GM12878 (cell line): ENCODE results near the gene SORT1. TPM values are rescaled to one million over a fixed set of nuclear protein-coding genes. Genes with fewer than 3 reads are reported as not detected.

Experiments used
- ASH2L ChIP-seq: fragments of 300-600, 200-600 bp; sonication (generic); IDR thresholded peaks from 2 replicates; pipeline ENCODE4 v1.6.1; 2017; ENCODE audit warnings: low read depth, mild to moderate bottlenecking, borderline replicate concordance
- BHLHE40 ChIP-seq, 2 experiments: fragments of 450-650 bp in 1 of 2; IDR thresholded peaks; 2 replicates each; pipeline ENCODE4 v1.6.1; 2011 to 2017; ENCODE audit warnings: low read depth in 2 of 2, borderline replicate concordance in 1 of 2, improper control_type of control experiment in 1 of 2, low read length in 1 of 2, mild to moderate bottlenecking in 1 of 2
- BRCA1 ChIP-seq: IDR thresholded peaks from 2 replicates; pipeline ENCODE4 v1.6.1; 2011; ENCODE audit warnings: low read depth, low read length, improper control_type of control experiment
- E2F4 ChIP-seq: IDR thresholded peaks from 2 replicates; pipeline ENCODE4 v1.6.1; 2012; ENCODE audit warnings: low read depth, low read length, improper control_type of control experiment
- HDAC2 ChIP-seq: fragments of 200-600 bp; sonication (generic); IDR thresholded peaks from 2 replicates; pipeline ENCODE4 v1.6.1; 2017
- IRF4 ChIP-seq: IDR thresholded peaks from 2 replicates; pipeline ENCODE4 v1.6.1; 2011; ENCODE audit warnings: low read depth, low read length
- JUND ChIP-seq: IDR thresholded peaks from 2 replicates; pipeline ENCODE4 v1.6.1; 2012; ENCODE audit warnings: low read depth, mild to moderate bottlenecking, low read length, improper control_type of control experiment, moderate library complexity
- LARP7 ChIP-seq: fragments of 450-650 bp; IDR thresholded peaks from 2 replicates; pipeline ENCODE4 v1.6.1; 2017; ENCODE audit warnings: mild to moderate bottlenecking
- MLLT1 ChIP-seq: fragments of 450-650 bp; IDR thresholded peaks from 2 replicates; pipeline ENCODE4 v1.6.1; 2016; ENCODE audit warnings: mild to moderate bottlenecking
- MTA2 ChIP-seq: fragments of 450-650 bp; IDR thresholded peaks from 2 replicates; pipeline ENCODE4 v1.6.1; 2016; ENCODE audit warnings: low read depth, mild to moderate bottlenecking, moderate library complexity
- NR2C1 ChIP-seq: fragments of 450-650 bp; IDR thresholded peaks from 2 replicates; pipeline ENCODE4 v1.6.1; 2017; ENCODE audit warnings: antibody characterized with exemption, mild to moderate bottlenecking, moderate library complexity
- NR2F1 ChIP-seq: fragments of 450-650 bp; conservative IDR thresholded peaks from 2 replicates; pipeline ENCODE4 v1.6.1; 2017; ENCODE audit warnings: mild to moderate bottlenecking
- PAX5 ChIP-seq: IDR thresholded peaks from 2 replicates; pipeline ENCODE4 v1.6.1; 2011; ENCODE audit warnings: low read depth, low read length, borderline replicate concordance
- PAX8 ChIP-seq: fragments of 450-650 bp; IDR thresholded peaks from 2 replicates; pipeline ENCODE4 v1.6.1; 2017; ENCODE audit warnings: mild to moderate bottlenecking, moderate library complexity
- PKNOX1 ChIP-seq: fragments of 450-650 bp; IDR thresholded peaks from 2 replicates; pipeline ENCODE4 v1.6.1; 2016; ENCODE audit warnings: mild to moderate bottlenecking
- POU2F2 ChIP-seq: IDR thresholded peaks from 3 replicates; pipeline ENCODE4 v1.6.1; 2011; ENCODE audit warnings: low read depth, mild to moderate bottlenecking, low read length, borderline replicate concordance
- RFX5 ChIP-seq: IDR thresholded peaks from 2 replicates; pipeline ENCODE4 v1.6.1; 2011; ENCODE audit warnings: low read depth, low read length, improper control_type of control experiment
- SIX5 ChIP-seq: IDR thresholded peaks from 2 replicates; pipeline ENCODE4 v1.6.1; 2011; ENCODE audit warnings: mild to moderate bottlenecking, low read depth, low read length, moderate library complexity; ENCODE audit not compliant: severe bottlenecking
- SKIL ChIP-seq: fragments of 450-650 bp; IDR thresholded peaks from 2 replicates; pipeline ENCODE4 v1.6.1; 2017; ENCODE audit warnings: mild to moderate bottlenecking, low read depth, inconsistent platforms; ENCODE audit not compliant: poor library complexity, severe bottlenecking
- SMARCA5 ChIP-seq: fragments of 450-650 bp; IDR thresholded peaks from 2 replicates; pipeline ENCODE4 v1.6.1; 2017; ENCODE audit warnings: mild to moderate bottlenecking
- TAF1 ChIP-seq: IDR thresholded peaks from 2 replicates; pipeline ENCODE4 v1.6.1; 2011; ENCODE audit warnings: mild to moderate bottlenecking, low read depth, low read length, borderline replicate concordance
- USF1 ChIP-seq: IDR thresholded peaks from 2 replicates; pipeline ENCODE4 v1.6.1; 2011; ENCODE audit warnings: borderline replicate concordance, low read depth, mild to moderate bottlenecking, moderate library complexity, mixed read lengths, low read length; ENCODE audit not compliant: insufficient read depth; ENCODE audit errors: extremely low read length
- WRNIP1 ChIP-seq: IDR thresholded peaks from 2 replicates; pipeline ENCODE4 v1.6.1; 2011; ENCODE audit warnings: low read depth, low read length, improper control_type of control experiment, borderline replicate concordance
- ZNF217 ChIP-seq: fragments of 450-650 bp; IDR thresholded peaks from 2 replicates; pipeline ENCODE4 v1.6.1; 2017; ENCODE audit warnings: antibody characterized with exemption, mild to moderate bottlenecking
- ZSCAN29 ChIP-seq: fragments of 450-650 bp; IDR thresholded peaks from 2 replicates; pipeline ENCODE4 v1.6.1; 2017; ENCODE audit warnings: mild to moderate bottlenecking, moderate library complexity
- polyA plus RNA-seq, 11 experiments: library from polyadenylated mRNA; depleted of rRNA in 4 of 11; unstranded in 6 of 11; stranded (reverse) in 5 of 11; fragments of >200 nt; fragmentation: Nextera tagmentation in 4 of 11; fragmentation: Illumina TruSeq in 1 of 11; extraction: Ambion mirVana in 4 of 11; extraction: Trizol in 1 of 11; gene quantifications; 1 replicate in 1 of 11; 2 replicates in 10 of 11; pipeline versions ENCODE4 v1.2.1 to v1.2.3, GENCODE V29; 2011 to 2016; ENCODE audit warnings: inconsistent platforms in 2 of 11, missing spikeins in 2 of 11, low read depth in 1 of 11
- total RNA-seq, 4 experiments: library from RNA; depleted of rRNA in 3 of 4; stranded (reverse); fragments of >200 nt in 3 of 4; fragmentation: Illumina TruSeq in 1 of 4; extraction: Trizol in 1 of 4; gene quantifications; 2 replicates each; pipeline versions ENCODE4 v1.2.1 to v1.2.3, GENCODE V29; 2013 to 2021

Gene SORT1
- total and polyA plus RNA-seq, 10 of the 15 experiments (the other 5 are each of a cell fraction or from before 2014, with no cell fraction given), result 0.06 to 1.9 (median 0.33) TPM; not detected in 1

GRCh38 chr1:109282952-109283747 is 114.6 kb downstream of the SORT1 start, which contains the start of gene PSRC1 (continued):
- TF ChIP-seq MLLT1 (0 out of 2 replicates have a peak, but pooled peaks have one; percentile 35), JUND (no peak), ZSCAN29 (no peak), HDAC2 (no peak), IRF4 (peak; percentile 20; the same call in 1 of the 2 replicates), NR2F1 (peak; percentile 55), BRCA1 (no peak), MTA2 (no peak), USF1 (no peak), PAX5 (no peak), NR2C1 (no peak), ASH2L (no peak), PKNOX1 (no peak), LARP7 (peak; percentile 55; the same call in 1 of the 2 replicates), SMARCA5 (no peak), WRNIP1 (no peak), SKIL (no peak), E2F4 (no peak; the same call in 1 of the 2 replicates), ZNF217 (no peak), RFX5 (no peak), SIX5 (no peak), POU2F2 (peak; percentile 79; the same call in 1 of the 3 replicates), BHLHE40 (IDR thresholded peaks at IDR 0.05; ENCODE audit: borderline replicate concordance in 1 of 2, low read depth in 2 of 2, low read length in 1 of 2) (peak in 1 of 2 experiments; percentile 60; a peak in 1 of 4 replicates), PAX8 (no peak), TAF1 (peak; percentile 10; the same call in 1 of the 2 replicates)
